AML-193 (cell line): ENCODE data around the gene C19orf25.
"Not testable (repeated sequence)": the region's sequence is repeated elsewhere in the genome, so short reads cannot be mapped to it uniquely, and the experiment has no call there.

Experiments used
- DNase-seq, 2 experiments: peaks; one replicate each; lab custom pipeline; 2025; lab: John Stamatoyannopoulos, UW

C19orf25 gene

GRCh38 chr19:1512671-1513498 lies 33.9 kb upstream of the C19orf25 start, which contains the start of gene ADAMTSL5:
ADAMTSL5 (minus strand) TSS chr19:1513019; CDS start chr19:1510943, 2,076 bp downstream.
- DNase-seq: peak; percentile 5 to 6

GRCh38 chr19:1511318-1512317 lies 32.6 kb upstream of the C19orf25 start:
- DNase-seq: no peak

- no peak for DNase-seq
Observed at GRCh38 chr19:1510807-1511206, 31.8 kb upstream of the C19orf25 start.

GRCh38 chr19:1510442-1510806 lies 31.4 kb upstream of the C19orf25 start:
- DNase-seq: no peak

- DNase-seq: no peak
Observed at GRCh38 chr19:1509602-1510441, 30.8 kb upstream of the C19orf25 start.

GRCh38 chr19:1508507-1508856 lies 29.5 kb upstream of the C19orf25 start:
- DNase-seq: no peak

GRCh38 chr19:1507763-1508506 lies 28.9 kb upstream of the C19orf25 start:
- DNase-seq: peak; percentile 57 to 58

- DNase-seq: no peak
Observed at GRCh38 chr19:1507192-1507660, 28.2 kb upstream of the C19orf25 start.

- DNase-seq: no peak
Observed at GRCh38 chr19:1505991-1506881, 27.2 kb upstream of the C19orf25 start.

GRCh38 chr19:1505012-1505411 lies 26.0 kb upstream of the C19orf25 start:
- no peak for DNase-seq

GRCh38 chr19:1503925-1504773 lies 25.1 kb upstream of the C19orf25 start:
- no peak for DNase-seq

- peak; percentile 17 to 31 for DNase-seq
Observed at GRCh38 chr19:1503089-1503924, 24.3 kb upstream of the C19orf25 start.

GRCh38 chr19:1502433-1503088 lies 23.5 kb upstream of the C19orf25 start:
- DNase-seq: no peak

GRCh38 chr19:1501200-1501595 lies 22.2 kb upstream of the C19orf25 start:
- no peak for DNase-seq

- DNase-seq: not testable (repeated sequence)
Observed at GRCh38 chr19:1499231-1499630, 20.2 kb upstream of the C19orf25 start.

GRCh38 chr19:1497578-1498235 lies 18.7 kb upstream of the C19orf25 start:
- no peak for DNase-seq
